A172 (cell line): ENCODE data around the gene TMEM198. TPM values are rescaled to one million over a fixed set of nuclear protein-coding genes. Genes with fewer than 3 reads are reported as not detected.

Experiments used
- DNase-seq: peaks from one replicate; pipeline ENCODE4 v3.0.0-alpha.2; 2015; ENCODE audit warnings: low spot score
- total RNA-seq: library from RNA; depleted of rRNA; stranded (reverse); fragments of >200 nt; shearing (Covaris generic); gene quantifications from 2 replicates; pipeline ENCODE4 v1.2.3, GENCODE V29; 2014; rRNA removed

The TMEM198 gene, protein sequence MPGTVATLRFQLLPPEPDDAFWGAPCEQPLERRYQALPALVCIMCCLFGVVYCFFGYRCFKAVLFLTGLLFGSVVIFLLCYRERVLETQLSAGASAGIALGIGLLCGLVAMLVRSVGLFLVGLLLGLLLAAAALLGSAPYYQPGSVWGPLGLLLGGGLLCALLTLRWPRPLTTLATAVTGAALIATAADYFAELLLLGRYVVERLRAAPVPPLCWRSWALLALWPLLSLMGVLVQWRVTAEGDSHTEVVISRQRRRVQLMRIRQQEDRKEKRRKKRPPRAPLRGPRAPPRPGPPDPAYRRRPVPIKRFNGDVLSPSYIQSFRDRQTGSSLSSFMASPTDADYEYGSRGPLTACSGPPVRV
- 1.4 and 2.2 TPM in 2 replicates for total RNA-seq

DNA sequence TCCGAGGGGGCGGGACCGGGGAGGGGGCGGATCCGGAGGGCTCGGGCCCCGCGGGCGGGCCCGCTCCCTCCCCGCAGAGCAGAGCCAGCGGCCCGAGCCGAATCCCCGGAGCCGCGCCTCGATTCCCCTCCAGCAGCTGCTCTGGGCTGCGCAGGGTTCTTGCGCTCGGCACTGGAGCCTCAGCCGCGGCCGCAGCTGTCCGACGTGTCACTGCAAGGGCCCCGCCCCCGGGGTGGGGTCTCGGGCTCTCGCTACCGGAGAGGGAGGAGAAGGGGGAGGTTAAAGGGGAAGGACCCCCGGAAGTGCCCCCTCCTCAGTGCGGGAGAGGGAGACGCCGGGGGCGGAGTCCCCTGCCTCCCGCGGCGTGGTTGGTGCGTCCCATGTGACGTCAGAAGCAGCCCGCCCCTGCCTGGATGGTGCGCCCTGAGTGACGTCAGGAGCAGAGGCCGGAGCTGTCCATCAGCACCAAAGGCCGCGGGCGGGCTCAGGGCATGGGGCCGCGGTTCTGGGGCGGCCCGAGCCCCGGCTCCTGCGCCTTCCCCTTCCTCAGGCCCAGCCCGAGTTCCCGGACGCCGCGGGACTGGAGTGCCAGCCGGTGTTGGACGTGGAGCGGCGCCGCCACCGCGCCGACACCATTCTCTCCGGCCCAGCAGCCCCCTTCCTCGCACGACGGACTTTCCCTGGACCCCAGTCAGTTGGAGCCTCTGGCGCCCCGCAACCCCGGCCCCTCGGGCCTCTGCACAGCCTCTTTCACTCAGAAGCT lies at the start of gene TMEM198, which contains the start of gene CHPF:
TMEM198 (plus strand) TSS at position 433 of the 763 bp plus-strand sequence. CDS start 700 bp downstream, outside the sequence.
CHPF (minus strand) TSS at position 214 of the 763 bp plus-strand sequence. CDS start 271 bp downstream, outside the sequence.
- DNase-seq = peak; percentile 97

DNA sequence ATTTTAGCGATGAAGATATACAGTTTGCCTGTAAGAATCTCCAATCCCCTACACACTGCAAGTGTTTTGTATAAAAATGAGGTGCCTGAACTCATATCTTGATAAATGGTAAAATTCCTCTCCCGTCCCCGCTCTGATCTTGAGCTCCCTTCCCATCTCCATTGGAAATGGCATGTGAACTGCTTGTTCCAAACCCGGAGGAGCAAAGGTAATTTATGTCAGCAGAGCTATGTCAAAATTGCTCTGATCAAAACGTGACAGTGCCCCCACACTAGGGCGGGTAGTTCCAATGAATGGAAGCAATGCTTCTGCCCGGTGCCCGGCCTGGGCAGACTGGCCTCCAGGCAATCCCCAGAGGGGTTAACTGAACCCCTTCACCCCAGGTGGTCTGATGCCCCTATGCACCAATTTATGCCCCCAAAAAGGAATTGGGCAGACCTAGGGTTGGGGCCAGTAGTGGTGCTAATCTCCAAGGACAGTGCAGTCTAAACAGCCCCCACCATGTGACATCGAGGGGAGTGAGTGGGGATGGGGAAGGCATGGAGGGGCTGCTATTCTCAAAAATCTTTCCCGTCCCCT lies 48.8 kb upstream of the TMEM198 start:
- no peak for DNase-seq

DNA sequence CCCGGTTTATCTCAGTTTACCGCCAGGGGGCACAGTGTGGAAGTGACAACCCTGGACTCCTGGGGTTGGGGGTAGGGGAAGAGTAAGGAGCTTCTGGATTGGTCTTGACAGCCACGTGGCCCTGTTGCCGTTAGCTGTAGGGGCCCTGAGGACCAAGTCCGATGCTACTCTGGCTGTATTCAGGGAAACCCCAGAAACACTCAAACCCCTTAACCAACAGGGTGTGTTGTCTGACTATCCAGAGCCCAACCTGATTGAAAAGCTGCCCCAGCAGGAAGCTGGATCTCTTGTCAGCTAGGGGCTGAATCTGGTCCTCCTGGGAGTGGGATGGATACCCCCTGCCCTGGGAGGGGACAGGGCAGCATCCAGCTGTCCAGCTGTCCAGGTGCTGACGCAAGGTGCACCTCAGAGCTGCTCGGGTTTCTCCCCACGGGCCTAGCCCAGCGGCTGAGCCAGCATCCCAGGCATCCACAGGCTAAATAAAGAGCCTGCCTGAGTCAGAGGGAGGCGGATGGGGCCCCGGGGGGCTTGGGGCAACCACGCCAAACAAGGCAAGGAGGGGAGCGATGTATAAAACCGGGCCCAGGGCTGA lies 48.2 kb upstream of the TMEM198 start:
- no peak for DNase-seq

DNA sequence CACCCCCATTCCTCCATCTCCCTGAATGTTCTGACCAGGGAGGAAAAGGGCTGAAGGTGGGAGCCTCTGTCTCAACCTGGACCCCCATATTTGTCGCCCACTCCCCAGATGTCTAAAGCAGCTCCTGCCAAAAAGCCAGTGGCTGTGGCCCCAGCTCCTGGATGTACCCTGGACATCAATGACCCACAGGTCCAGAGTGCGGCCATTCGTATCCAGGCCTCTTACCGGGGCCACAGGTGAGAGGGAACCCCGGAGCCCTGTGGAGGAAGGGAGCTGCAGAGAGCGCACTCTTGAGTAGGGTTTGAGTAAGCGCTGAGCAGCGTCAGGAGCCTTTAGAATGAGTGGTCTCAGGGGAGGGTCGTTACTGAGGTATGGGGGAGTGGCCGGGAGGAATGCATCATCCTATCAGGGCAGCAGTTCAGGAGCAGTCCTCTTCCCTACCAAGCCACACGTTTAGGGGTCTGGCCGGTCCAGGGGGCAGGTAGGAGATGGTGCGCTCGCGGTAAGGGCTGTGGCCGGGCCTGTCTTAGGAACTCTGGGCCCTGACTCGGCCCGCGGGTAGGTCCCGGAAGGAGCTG lies 47.5 kb upstream of the TMEM198 start:
- no peak for DNase-seq

DNA sequence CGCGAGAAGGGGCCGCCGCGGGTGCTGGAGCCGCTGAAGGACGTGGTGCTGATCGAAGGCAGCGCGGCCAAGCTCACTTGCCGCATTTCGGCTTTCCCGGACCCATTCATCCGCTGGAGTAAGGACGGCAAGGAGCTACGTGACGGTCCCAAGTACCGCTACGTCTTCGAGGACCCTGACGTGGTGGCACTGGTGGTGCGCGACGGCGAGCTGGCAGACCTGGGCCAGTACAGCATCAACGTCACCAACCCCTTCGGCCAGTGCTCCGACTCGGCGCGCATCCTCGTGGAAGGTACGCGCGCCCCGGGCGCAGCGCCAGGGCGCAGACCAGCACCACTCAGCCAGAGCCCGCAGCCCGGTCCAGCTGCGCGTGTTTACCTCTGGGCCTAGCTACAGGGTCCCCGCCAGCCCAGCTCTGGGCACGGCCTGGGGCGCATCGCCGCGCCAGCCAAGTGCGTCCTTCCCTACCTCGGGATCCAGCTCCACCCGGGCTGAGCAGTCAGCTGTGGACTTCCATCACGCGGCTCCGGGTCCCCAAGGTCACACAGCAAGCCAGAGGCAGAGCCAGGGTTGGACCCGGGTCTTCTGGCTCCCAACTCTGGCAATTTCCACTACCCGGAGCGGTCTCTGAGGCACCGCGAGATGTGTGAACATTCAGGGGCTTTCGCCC lies 46.9 kb upstream of the TMEM198 start:
- no peak for DNase-seq

DNA sequence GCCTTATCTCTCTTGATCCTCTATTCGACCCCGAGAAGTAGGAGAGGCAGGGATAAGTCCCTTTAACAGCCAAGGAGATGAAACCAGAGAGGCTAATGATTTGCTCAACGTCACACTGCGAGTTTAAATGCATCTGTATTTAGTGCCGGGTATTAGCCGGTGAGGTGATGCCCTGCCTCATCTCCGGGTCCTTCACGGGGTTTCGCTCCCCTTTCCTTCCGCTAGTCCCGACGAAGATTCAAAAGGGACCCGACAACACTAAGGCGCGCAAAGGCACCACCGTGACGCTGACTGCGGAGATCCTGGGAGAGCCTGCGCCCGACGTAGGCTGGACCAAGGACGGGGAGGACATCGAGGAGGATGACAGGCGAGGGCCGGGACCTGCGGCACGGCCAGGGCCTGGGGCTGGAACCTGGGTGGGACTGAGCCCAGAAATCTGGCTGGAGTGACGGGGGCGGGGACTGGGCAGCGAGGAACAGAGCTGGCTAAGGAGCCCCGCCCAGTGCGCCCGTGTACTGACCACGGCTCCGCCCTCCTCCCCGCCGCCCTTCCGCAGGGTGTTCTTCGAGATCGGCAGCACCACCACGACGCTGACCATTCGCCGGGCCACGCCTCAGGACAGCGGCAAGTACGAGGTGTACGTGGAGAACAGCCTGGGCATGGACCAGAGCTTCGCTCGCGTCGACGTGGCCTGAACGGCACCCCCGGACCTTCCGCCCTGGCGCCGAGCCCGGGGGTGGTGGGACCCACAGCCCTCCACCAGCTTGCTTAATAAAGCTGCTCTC lies 46.1 kb upstream of the TMEM198 start:
- DNase-seq = peak; percentile 85

DNA sequence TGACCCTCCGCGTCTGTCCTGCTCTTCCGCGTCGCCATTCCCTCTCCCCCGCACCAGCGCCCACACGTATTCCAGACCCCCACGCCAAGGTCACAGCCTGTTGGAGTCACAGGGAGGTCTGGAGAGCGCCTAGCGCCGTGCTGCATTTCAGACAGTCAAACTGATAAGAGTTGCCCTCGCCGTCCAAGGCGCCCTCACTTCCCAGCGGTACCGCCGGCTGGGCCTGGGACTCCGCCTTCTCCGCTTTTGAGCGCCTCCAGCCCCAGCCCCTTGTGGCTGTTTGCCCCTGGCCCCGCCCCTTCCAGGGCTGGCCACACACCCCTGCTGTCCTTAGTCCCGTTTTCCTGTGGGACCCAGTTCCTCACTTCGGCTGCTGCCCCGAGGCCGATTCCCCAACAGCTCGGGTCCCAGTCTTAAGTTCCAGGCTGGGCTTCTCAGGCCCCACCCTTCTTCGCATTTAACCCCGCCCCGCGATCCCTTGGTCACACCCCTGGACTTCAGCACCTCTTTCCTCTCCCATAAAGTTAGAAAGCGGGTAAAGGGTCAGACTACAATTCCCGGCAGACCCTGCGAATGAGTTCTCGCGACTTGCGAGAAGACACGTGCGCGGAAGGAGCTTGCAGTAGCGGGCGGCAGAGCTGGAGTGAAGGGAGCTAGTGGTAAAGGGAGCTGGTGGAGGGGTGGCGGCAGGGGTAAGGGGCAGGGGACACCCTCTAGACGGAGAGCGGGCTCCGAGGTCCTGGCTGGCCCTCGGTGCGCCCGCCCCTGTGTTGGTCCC lies 45.4 kb upstream of the TMEM198 start, which contains the start of gene GMPPA:
GMPPA (plus strand) TSS at position 612 of the 778 bp plus-strand sequence. CDS start 1,085 bp downstream, outside the sequence.
- DNase-seq = peak; percentile 98

DNA sequence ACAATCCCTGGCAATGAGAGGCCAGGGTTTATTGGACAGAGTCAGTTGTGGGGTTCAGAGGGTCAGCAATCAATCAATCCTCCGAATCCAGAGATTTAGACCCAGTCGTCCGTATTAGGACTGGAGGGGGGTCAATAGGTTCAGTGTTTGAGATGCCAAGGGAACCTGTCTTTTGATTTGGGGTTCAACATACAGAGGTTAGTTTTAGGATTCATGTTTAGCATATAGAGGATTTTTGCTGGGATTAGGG lies 44.8 kb upstream of the TMEM198 start:
- no peak for DNase-seq

DNA sequence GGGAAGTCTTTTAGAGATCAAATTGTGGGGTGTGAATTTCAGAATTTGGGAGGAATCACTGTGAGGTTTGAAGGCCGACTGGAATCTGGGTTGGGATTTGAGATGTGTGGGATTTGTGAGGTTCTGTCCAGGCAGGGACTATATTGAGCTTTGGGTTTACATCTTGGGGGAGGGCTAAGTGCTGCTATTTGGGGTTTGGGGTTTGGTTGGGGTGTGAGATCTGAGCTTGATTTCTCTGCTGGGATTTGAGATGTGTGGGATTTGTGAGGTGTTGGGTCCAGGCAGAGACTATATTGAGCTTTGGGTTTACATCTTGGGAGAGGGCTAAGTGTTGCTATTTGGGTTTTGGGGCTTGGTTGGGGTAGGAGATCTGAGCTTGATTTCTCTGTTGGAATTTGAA lies 44.3 kb upstream of the TMEM198 start:
- no peak for DNase-seq

DNA sequence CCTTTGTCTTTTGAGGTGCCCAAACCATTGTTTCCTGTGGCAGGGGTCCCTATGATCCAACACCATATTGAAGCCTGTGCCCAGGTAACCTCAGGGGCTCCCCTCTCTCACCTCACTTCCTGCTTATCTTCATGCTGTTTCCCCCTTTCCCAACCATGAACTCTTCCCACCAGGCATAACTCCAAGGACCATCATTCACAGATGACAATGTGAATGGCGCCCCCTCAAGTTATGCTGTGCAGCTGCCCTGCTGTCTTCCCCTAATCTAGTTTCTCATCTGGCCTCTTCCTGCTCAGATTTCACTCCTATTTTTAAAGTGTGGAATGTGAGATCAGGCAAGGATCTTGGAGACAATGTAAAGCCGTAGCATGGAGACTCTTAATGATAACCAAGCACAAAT lies 43.7 kb upstream of the TMEM198 start:
- DNase-seq = no peak

DNA sequence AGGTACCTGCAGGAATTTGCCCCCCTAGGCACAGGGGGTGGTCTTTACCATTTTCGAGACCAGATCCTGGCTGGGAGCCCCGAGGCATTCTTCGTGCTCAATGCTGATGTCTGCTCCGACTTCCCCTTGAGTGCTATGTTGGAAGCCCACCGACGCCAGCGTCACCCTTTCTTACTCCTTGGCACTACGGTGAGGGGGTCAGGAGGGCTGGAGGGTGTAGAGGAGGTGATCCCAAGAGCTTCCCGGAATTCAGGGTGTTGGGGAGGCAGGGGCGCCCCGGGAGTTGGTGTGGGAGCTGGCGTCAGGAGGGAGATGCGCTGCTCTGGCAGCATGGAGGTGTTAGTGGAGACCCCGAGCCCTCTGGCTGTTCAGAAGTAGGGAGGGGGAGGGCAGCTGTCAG lies 42.0 kb upstream of the TMEM198 start:
- no peak for DNase-seq

DNA sequence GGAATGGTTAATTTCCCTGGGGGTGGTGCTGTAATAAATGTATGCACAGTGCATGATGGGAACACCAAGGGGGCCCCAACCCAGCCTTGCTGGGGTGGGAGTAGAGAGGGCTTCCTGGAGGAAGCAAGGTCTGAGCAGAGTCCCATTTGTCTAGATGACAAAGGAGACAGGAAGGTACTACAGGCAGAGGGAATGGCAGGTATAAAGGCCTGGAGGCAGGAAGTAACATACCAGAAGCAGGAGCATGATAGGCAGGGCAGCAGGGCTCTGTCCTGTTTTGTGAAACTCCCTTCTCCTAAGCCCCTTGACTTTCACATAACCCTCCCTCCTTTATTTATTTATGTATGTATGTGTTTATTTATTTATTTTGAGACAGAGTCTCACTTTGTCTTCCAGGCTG lies 41.2 kb upstream of the TMEM198 start:
- DNase-seq = no peak

DNA sequence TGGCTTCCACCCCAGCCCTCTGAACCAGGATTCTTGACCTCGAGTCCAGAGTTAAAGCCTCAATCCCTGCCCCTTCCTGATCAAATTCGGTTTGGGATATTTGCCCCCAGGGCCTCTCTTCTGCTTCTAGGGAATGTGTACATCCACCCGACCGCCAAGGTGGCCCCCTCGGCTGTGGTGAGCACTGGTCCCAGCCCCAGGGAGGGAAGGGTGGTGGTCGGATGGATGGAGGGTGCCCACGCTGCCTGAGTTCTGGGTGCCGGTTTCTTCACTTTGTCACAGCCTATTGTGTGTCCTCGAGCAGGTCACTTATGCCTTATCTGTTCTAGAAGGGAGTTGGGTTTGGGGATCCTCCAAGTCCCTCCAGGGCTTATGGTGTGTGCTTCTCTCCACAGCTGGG lies 38.2 kb upstream of the TMEM198 start:
- DNase-seq = no peak

DNA sequence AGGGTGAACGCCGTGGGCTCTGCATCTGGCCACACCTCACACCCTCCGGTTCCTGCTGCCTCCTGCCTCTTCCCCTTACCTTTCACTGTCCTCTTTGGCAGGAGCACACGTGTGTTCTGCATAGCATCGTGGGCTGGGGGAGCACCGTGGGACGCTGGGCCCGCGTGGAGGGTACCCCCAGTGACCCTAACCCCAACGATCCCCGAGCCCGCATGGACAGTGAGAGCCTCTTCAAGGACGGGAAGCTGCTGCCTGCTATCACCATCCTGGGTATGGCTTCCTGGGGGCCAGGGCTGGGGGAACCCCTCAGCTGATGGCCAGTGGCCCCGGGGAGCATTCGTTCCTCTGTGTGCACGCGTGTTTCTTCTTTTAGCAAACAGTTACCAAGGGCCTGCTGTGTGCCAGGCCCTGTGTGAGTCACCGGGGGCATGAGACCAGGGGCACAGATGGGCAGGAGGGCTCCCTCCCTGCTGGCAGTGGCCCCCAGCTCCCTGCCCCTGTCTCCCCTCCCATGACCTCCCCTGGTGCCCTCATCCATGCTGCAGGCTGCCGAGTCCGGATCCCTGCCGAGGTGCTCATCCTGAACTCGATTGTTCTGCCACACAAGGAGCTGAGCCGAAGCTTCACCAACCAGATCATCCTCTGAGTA lies 37.6 kb upstream of the TMEM198 start:
- no peak for DNase-seq

DNA sequence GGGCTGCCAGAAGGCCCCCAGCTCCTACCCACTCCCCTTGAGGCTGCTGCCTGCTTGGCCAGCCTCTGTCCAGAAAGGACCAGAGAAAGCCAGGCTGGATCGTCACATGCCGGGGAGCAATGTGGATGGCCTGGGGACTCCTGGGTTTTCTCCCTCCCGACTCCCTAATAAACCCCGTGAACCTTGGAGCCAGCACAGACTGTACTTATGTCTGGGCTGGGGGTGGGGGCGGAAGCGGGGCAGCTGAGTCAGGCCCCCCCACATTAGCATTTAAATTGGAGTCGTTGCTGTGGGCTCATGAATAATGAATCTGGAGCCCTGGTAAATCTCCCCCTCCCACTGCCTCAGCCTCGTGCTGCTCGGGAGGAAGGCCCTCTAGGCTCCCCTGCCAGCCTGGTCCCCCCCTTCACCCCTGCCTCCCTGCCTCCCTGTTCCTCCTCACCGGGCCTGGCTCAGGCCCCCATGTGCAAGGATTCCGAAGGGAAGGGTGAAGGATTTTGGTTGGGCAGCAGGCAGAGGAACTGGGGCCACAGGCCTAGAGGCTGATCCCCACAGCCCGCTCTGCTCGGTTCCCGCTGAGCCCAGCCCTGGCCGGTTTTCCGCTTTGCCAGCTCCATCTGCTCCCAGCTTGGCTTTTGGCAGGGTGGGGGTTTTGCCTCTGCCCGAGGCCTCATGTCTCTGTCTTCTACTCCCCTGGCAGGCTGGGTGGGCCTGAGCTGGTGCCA lies 36.9 kb upstream of the TMEM198 start:
- DNase-seq = no peak

DNA sequence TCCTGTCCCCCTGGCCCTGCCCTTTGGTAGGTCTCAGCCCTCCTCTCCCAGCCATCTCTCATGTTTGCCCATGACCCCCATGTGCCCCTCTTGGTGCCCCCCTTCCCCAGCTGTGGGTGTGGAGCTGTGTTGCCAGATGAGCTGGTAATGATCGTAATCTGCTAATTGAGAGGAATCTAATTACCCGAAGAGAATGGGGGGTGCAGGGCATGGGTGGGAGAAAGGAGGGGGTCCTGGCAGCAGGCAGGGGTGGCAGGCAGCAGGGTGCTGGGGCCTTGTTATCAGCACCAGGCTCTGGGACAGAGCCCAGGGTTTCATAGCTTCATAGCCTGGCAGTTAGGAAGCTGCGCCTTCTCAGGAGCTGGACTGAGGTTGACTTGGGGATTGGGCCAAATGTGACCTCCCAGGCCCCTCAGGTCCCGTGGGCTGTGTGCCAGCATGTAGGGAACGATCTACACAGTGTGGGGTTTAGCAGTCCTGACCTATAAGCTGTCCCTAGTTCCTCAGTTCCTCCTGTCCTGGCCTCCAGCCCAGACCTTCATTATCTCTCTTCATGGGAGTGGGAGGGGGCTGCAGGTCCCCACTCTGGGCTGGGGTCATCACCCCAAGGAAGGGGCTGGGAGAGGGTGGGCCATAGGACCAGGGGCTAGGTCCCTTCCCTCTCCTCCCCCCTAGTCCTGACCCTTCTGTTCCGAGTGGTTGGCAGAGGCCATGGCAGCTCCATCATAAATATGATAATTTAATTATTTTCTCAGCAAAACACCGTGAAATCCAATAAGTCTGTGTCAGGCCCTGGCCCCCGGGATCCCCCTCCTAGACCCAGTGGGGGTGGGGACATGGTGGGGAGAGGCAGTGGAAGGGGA lies 36.0 kb upstream of the TMEM198 start:
- no peak for DNase-seq

DNA sequence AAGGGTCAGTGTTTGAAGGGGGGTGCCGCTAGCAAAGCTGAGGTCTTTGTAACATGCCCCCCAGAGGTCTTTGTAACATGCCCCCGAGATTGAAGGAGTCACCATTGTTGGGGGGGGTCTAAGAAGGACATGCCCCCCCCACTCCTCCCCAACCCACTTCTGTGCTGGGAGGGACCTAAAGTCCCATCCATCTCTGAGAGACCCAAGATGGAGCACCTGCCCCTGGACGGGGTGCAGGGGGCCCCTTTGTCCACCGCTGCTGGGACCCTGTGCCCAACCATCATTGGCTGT lies 35.4 kb upstream of the TMEM198 start:
- DNase-seq = no peak
